Neural cell (in vitro differentiated cells): ENCODE data around the gene GSN. TPM values are rescaled to one million over a fixed set of nuclear protein-coding genes. Genes with fewer than 3 reads are reported as not detected.

Experiments
- H2AFZ ChIP-seq: fragments of 200-600, 300-800 bp; sonication (generic), shearing (Covaris generic); 2 replicates; pipeline ENCODE4 v1.6.0; 2014; ENCODE audit warnings: low read depth, mild to moderate bottlenecking, antibody characterized with exemption, low read length, moderate library complexity
- H3F3A ChIP-seq: fragments of 200-600 bp; shearing (Covaris generic); 2 replicates; pipeline ENCODE4 v1.6.1; 2016; ENCODE audit warnings: mild to moderate bottlenecking, moderate library complexity, mixed read lengths, antibody characterized with exemption, low read length; ENCODE audit not compliant: insufficient read depth, poor library complexity, severe bottlenecking
- H3K27ac ChIP-seq: fragments of 200-600, 300-800 bp; sonication (generic), shearing (Covaris generic); 2 replicates; pipeline ENCODE4 v1.5.1; 2014; ENCODE audit warnings: mild to moderate bottlenecking, low read length, moderate library complexity
- H3K27me3 ChIP-seq: fragments of 300-800, 200-600 bp; sonication (generic), shearing (Covaris generic); 2 replicates; pipeline ENCODE4 v1.6.0; 2014; ENCODE audit warnings: mild to moderate bottlenecking, low read depth, low read length, moderate library complexity; ENCODE audit not compliant: insufficient read depth
- H3K36me3 ChIP-seq: fragments of 300-800, 200-600 bp; sonication (generic), shearing (Covaris generic); 2 replicates; pipeline ENCODE4 v1.5.1; 2014; ENCODE audit warnings: mild to moderate bottlenecking, antibody characterized with exemption, low read length, moderate library complexity; ENCODE audit not compliant: insufficient read depth
- H3K4me2 ChIP-seq: fragments of 300-800, 200-600 bp; sonication (generic), shearing (Covaris generic); 2 replicates; pipeline ENCODE4 v1.6.0; 2014; ENCODE audit warnings: mild to moderate bottlenecking, low read length
- H3K4me3 ChIP-seq: fragments of 300-800, 200-600 bp; sonication (generic), shearing (Covaris generic); 2 replicates; pipeline ENCODE4 v1.5.1; 2014; ENCODE audit warnings: mild to moderate bottlenecking, low read length, moderate library complexity
- H3K79me2 ChIP-seq: fragments of 200-600 bp; shearing (Covaris generic); replicated peaks from 2 replicates; pipeline ENCODE4 v1.6.0; 2014; ENCODE audit warnings: mild to moderate bottlenecking, low read length, moderate library complexity; ENCODE audit not compliant: insufficient read depth
- H3K9ac ChIP-seq: fragments of 300-800, 200-600 bp; sonication (generic), shearing (Covaris generic); 2 replicates; pipeline ENCODE4 v1.6.1; 2016; ENCODE audit warnings: mild to moderate bottlenecking, low read length, mixed read lengths
- H3K9me2 ChIP-seq: fragments of 200-600 bp; shearing (Covaris generic); 2 replicates; pipeline ENCODE4 v1.6.1; 2016; ENCODE audit warnings: mild to moderate bottlenecking, low read length, mixed read lengths; ENCODE audit not compliant: insufficient read depth
- H3K9me3 ChIP-seq: fragments of 200-600, 300-800 bp; sonication (generic), shearing (Covaris generic); 2 replicates; pipeline ENCODE4 v1.6.1; 2016; ENCODE audit warnings: mild to moderate bottlenecking, mixed run types, low read length, moderate library complexity, mixed read lengths
- H4K20me1 ChIP-seq: fragments of 200-600 bp; shearing (Covaris generic); 2 replicates; pipeline ENCODE4 v1.6.1; 2016; ENCODE audit warnings: mild to moderate bottlenecking, mixed run types; ENCODE audit not compliant: insufficient read depth
- CTCF ChIP-seq: fragments of 450-650 bp; IDR thresholded peaks from 2 replicates; pipeline ENCODE4 v1.5.1; 2014; ENCODE audit warnings: antibody characterized with exemption, mild to moderate bottlenecking, moderate library complexity; ENCODE audit not compliant: poor library complexity, severe bottlenecking
- EP300 ChIP-seq: fragments of 450-650 bp; conservative IDR thresholded peaks from 2 replicates; pipeline ENCODE4 v1.6.1; 2014; ENCODE audit warnings: antibody characterized with exemption, mild to moderate bottlenecking, moderate library complexity; ENCODE audit not compliant: poor library complexity, severe bottlenecking
- EZH2 ChIP-seq: fragments of 200-600, 300-800 bp; shearing (Covaris generic), sonication (generic); IDR thresholded peaks from 2 replicates; pipeline ENCODE4 v1.6.1; 2014; ENCODE audit warnings: antibody characterized with exemption, low read length, borderline replicate concordance, mild to moderate bottlenecking; ENCODE audit not compliant: insufficient read depth, poor library complexity, severe bottlenecking
- MXI1 ChIP-seq: fragments of 450-650 bp; conservative IDR thresholded peaks from 2 replicates; pipeline ENCODE4 v1.6.1; 2014; ENCODE audit warnings: antibody characterized with exemption, mild to moderate bottlenecking; ENCODE audit not compliant: poor library complexity, severe bottlenecking
- POLR2AphosphoS5 ChIP-seq: IDR thresholded peaks from 2 replicates; pipeline ENCODE4 v1.6.1; 2012
- RAD21 ChIP-seq: fragments of 450-650 bp; conservative IDR thresholded peaks from 2 replicates; pipeline ENCODE4 v1.6.1; 2014; ENCODE audit warnings: antibody characterized with exemption, mild to moderate bottlenecking, moderate library complexity
- REST ChIP-seq: IDR thresholded peaks from 2 replicates; pipeline ENCODE4 v1.6.1; 2012; ENCODE audit warnings: borderline replicate concordance
- SMC3 ChIP-seq: fragments of 450-650 bp; conservative IDR thresholded peaks from 2 replicates; pipeline ENCODE4 v1.6.1; 2014; ENCODE audit warnings: antibody characterized with exemption, mild to moderate bottlenecking, moderate library complexity; ENCODE audit not compliant: poor library complexity
- TAF1 ChIP-seq: IDR thresholded peaks from 2 replicates; pipeline ENCODE4 v1.6.1; 2012; ENCODE audit warnings: low read depth
- polyA plus RNA-seq: library from polyadenylated mRNA; depleted of rRNA; stranded (reverse); fragments of >200 nt; gene quantifications from 2 replicates; pipeline ENCODE4 v1.2.3, GENCODE V29; 2014

GSN gene
- polyA plus RNA-seq, 1 donor from 2014 or later = 2.4 TPM

GRCh38 chr9:121312169-121312568, 44.2 kb downstream of the GSN start:
- no peaks in the 10 kb centered on the region for H3F3A ChIP-seq
- H3K9ac ChIP-seq = no peak overlapping the region
- no peak for TF ChIP-seq EP300
- H3K27ac ChIP-seq = no peak overlapping the region
- H3K4me3 ChIP-seq = no peak overlapping the region
- H3K79me2 ChIP-seq = no peaks in the 10 kb centered on the region
- no peaks in the 10 kb centered on the region for H3K27me3 ChIP-seq
- H3K4me2 ChIP-seq = no peak overlapping the region
- no peaks in the 10 kb centered on the region for H3K9me3 ChIP-seq
- H4K20me1 ChIP-seq = no peaks in the 10 kb centered on the region
- no peaks in the 10 kb centered on the region for H3K36me3 ChIP-seq
- H2AFZ ChIP-seq = no peak overlapping the region
- no peaks in the 10 kb centered on the region for H3K9me2 ChIP-seq

GRCh38 chr9:121313458-121314152, 45.6 kb downstream of the GSN start:
- H3K4me3 ChIP-seq = no peak overlapping the region
- TF ChIP-seq POLR2AphosphoS5 (no peak), REST (no peak), MXI1 (no peak), SMC3 (no peak), EZH2 (no peak), TAF1 (no peak), RAD21 (no peak), EP300 (no peak), CTCF (no peak)
- no peaks in the 10 kb centered on the region for H3K9me2 ChIP-seq
- H3K4me2 ChIP-seq = no peak overlapping the region
- H3F3A ChIP-seq = no peaks in the 10 kb centered on the region
- H2AFZ ChIP-seq = no peak overlapping the region
- H3K9ac ChIP-seq = no peak overlapping the region
- H4K20me1 ChIP-seq = no peaks in the 10 kb centered on the region
- no peaks in the 10 kb centered on the region for H3K79me2 ChIP-seq
- no peaks in the 10 kb centered on the region for H3K36me3 ChIP-seq
- H3K27ac ChIP-seq = no peak overlapping the region
- no peaks in the 10 kb centered on the region for H3K27me3 ChIP-seq
- H3K9me3 ChIP-seq = no peaks in the 10 kb centered on the region

- Histone ChIP-seq H3K9me3 (no peaks in the 10 kb centered on the region), H3K27me3 (no peaks in the 10 kb centered on the region), H3K79me2 (no peaks in the 10 kb centered on the region), H3K27ac (no peak overlapping the region), H3K9ac (no peak overlapping the region), H3K36me3 (no peaks in the 10 kb centered on the region), H3K4me3 (no peak overlapping the region), H3K9me2 (no peaks in the 10 kb centered on the region), H4K20me1 (no peaks in the 10 kb centered on the region), H3K4me2 (no peak overlapping the region), H2AFZ (no peak overlapping the region), H3F3A (no peaks in the 10 kb centered on the region)
- TF ChIP-seq CTCF (no peak), POLR2AphosphoS5 (no peak), REST (no peak), TAF1 (no peak)
Measured at GRCh38 chr9:121316378-121316777, 48.4 kb downstream of the GSN start.
